ENCODE data around the gene GOLGA1. TPM values are rescaled to one million over a fixed set of nuclear protein-coding genes. Genes with fewer than 3 reads are reported as not detected.

The GOLGA1 gene, protein sequence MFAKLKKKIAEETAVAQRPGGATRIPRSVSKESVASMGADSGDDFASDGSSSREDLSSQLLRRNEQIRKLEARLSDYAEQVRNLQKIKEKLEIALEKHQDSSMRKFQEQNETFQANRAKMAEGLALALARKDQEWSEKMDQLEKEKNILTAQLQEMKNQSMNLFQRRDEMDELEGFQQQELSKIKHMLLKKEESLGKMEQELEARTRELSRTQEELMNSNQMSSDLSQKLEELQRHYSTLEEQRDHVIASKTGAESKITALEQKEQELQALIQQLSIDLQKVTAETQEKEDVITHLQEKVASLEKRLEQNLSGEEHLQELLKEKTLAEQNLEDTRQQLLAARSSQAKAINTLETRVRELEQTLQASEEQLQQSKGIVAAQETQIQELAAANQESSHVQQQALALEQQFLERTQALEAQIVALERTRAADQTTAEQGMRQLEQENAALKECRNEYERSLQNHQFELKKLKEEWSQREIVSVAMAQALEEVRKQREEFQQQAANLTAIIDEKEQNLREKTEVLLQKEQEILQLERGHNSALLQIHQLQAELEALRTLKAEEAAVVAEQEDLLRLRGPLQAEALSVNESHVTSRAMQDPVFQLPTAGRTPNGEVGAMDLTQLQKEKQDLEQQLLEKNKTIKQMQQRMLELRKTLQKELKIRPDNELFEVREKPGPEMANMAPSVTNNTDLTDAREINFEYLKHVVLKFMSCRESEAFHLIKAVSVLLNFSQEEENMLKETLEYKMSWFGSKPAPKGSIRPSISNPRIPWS
- 10 to 100 TPM; 11.4 to 11.7 TPM for total RNA-seq

DNA sequence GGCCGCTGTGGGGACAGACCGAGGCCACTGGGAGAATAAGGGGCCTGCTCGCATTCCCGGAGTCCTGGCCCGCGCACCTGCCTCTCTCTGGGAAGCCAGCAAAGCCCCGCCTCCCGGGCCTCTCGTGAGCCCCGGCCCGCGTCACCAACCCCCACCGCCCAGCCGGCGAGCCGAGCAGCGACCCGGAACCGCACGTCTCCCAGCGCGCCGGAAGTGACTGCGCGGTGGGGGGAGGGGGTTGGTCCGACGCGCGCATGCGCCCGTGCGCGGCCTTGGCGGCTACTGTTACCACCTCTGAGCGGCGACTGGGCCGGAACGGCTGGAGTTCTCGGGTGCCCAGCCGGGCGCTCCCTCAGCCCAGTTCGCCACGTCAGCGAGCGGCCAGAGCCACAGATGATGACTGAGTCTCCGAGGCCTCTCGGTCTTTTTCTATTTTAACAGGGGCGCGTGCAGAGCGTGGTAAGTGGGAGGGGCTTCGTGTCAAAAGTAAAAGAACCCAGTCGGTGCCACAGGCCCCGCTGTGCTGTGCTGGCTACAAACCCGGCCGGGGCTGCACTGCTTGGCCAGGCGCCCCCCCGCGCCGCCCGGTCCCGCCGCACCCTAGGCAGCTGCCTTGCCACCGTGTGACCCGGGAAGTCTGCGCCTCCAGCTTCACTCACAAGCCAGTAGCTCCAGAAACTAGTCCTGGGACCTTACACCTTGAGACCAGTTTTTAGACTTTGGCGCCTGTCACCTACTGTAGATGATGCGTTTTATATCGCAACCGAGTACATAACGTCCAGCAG lies at the start of gene GOLGA1:
Gene GOLGA1 (minus strand): TSS at position 190 of the 785 bp plus-strand sequence. CDS start 2,372 bp downstream, outside the sequence.

DNA sequence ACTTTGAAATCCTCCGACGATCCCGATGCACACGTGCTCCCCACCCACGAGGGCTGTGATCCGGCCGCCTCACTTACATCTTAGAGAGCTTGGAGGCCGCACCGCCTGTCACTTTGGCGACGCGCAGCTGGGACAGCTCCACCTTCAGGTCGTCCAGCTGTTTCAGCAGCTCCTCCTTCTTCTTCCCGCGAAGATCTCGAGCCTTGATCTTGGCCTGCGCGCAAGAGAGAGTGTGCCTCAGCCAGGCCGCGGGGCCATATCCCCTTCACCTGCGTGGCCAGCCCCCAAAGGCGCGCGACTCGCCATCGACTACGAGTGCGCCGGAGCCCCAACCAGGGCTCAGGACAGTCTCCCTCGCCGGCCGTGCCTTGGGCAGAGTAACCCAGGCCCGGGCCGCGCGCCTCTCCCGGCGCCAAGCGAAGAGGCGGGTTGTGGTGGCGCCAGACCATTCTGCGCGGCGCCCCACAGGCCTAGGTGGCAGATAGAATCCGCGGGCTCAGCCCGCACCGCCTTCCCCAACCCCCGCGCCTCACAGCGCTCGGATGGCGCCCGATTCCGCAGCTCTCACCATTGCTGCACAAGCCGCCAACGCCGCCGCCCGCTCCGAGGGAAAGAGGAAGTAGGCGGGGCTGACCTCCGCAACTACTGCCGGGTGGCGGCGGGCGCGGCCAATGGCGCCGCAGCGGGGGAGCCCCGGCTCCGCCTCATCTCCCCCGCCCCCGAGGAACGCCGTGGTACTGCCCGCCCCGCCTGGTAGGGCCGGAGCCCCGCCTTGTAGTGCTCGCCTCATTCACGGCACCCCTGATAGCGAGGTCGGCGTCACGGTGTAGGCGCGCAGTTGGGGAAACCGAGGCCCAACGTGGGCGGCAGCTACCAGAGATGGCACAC lies 79.3 kb downstream of the GOLGA1 start, which contains the start of the genes ARPC5L and RPL35:
Gene ARPC5L (plus strand): TSS at position 789 of the 888 bp plus-strand sequence. CDS start 7,161 bp downstream, outside the sequence.
Gene RPL35 (minus strand): TSS at position 616 of the 888 bp plus-strand sequence. CDS start 45 bp downstream, at position 571.

DNA sequence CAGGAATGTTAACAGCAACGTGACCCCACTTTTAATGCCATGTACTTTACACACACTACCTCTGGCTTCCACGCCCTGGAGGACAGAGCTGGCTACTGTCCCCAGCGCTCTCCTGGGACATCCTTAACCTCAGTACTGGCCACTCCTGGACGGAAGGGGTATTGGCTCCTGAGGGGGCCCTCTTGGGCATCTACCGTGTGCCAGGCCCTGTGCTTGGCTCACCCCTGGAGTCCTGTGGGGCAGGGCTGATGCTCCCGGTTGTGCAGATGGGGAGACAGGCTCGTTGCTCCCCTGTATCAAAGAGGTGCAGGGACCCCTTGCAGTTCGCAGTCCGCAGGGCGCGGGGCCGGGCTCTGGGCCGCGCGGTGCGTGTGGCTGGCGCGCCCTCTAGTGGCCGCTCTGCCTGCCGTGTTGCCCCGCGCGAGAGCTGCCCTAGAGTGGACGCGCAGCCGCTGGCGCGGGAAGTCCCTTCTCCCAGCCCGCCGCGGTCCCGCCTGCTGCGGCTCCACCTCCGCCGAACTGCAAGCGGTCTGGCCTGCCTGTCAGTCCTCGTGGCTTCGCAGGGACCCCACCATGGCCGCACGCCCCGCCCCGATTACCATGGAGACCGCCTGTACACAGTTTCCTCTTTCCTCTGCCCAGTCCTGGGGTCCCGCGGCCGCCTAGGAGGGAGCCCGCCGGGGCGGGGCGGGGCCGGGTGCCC lies 87.9 kb downstream of the GOLGA1 start, which contains the start of gene WDR38:
Gene WDR38 (plus strand): TSS at position 632 of the 703 bp plus-strand sequence. CDS start 72 bp downstream, outside the sequence.

Small RNA genes lying within 50 kb of the gene (small RNA-seq; reads per million reads assigned to genes)
- gene RNU4-82P, result 0 to 0.06 reads per million in 2 donors

Other genes with a start within 250 kb of the GOLGA1 start
- 1 to 10 TPM in 1 of 2 donors, under 1 TPM in 1; 0.69 to 2.7 TPM for gene NR6A1, start 169.8 kb downstream of the GOLGA1 start, total RNA-seq
- under 1 TPM; under 0.01 to 1.00 TPM for gene OLFML2A, start 163.9 kb downstream of the GOLGA1 start, total RNA-seq
- gene WDR38, start 87.6 kb downstream of the GOLGA1 start, total RNA-seq, result not detected
- 1,000 to 10,000 TPM; 1,693 to 2,263 TPM for gene RPL35, start 79.1 kb downstream of the GOLGA1 start, total RNA-seq
- gene ARPC5L, start 79.0 kb downstream of the GOLGA1 start, total RNA-seq, result 10 to 100 TPM; 10.3 to 24.6 TPM
- 1 to 10 TPM; 4.0 to 5.5 TPM for gene SCAI, start 202.4 kb upstream of the GOLGA1 start, total RNA-seq
- gene PPP6C, start 248.7 kb upstream of the GOLGA1 start, total RNA-seq, result 10 to 100 TPM; 33.4 to 43.6 TPM